Measurements from ENCODE around the gene KLRK1. TPM values are rescaled to one million over a fixed set of nuclear protein-coding genes. Genes with fewer than 3 reads are reported as not detected.
"Not testable (repeated sequence)": the region's sequence is repeated elsewhere in the genome, so short reads cannot be mapped to it uniquely, and the experiment has no call there.

The KLRK1 gene
- total and polyA plus RNA-seq, 4 donors: 0.59 to 3.5 (median 1.7) TPM

DNA sequence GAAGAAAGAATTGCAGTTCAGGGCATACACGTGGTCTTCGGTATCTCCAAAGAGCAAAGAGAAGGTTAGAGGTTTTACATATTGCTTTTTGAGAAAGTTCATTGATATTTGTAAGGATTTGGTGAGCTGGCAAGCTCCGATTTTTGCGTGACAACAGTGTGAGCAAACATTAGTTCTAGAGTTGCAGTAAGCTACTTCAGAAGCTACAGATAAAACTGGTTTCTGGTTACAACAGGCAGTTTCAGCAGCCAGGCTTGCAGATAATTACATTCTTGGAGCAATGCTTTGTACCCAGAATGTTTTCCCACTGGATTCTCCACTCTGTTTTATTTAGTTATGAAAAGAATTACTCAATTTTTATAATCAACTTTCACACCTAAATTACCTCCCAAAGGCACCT is 28.2 kb downstream of the KLRK1 start:
- Histone ChIP-seq H3K9me3 (ENCODE audit: control insufficient read depth, low read length) (no peaks in the 10 kb centered on the region), H3K4me3 (ENCODE audit: low read length in 2 of 2) (no peak overlapping the region), H3K36me3 (ENCODE audit: control insufficient read depth in 1 of 2, insufficient read depth in 2 of 2, low read length in 1 of 2) (no peaks in the 10 kb centered on the region), H3K27ac (ENCODE audit: low read depth in 1 of 2, low read length in 2 of 2) (no peak overlapping the region), H3K4me1 (ENCODE audit: control insufficient read depth in 1 of 2, insufficient read depth in 2 of 2, low read length in 2 of 2) (no peaks in the 10 kb centered on the region), H3K27me3 (ENCODE audit: control insufficient read depth in 1 of 2, insufficient read depth in 2 of 2, low read length in 1 of 2) (no peaks in the 10 kb centered on the region)
- WGBS, 2 donors: 13 to 17% methylated on average over 4 of the region's 4 CpGs
- DNase-seq (no peak), ATAC-seq (ENCODE audit: low FRiP score) (no peak)
- intact Hi-C loops (cut with DNase I): loop anchor here in 1 of 2 donors (10.0 kb wide), 1 partner anchor 147 kb away; the partner anchor contains the start of gene GABARAPL1

DNA sequence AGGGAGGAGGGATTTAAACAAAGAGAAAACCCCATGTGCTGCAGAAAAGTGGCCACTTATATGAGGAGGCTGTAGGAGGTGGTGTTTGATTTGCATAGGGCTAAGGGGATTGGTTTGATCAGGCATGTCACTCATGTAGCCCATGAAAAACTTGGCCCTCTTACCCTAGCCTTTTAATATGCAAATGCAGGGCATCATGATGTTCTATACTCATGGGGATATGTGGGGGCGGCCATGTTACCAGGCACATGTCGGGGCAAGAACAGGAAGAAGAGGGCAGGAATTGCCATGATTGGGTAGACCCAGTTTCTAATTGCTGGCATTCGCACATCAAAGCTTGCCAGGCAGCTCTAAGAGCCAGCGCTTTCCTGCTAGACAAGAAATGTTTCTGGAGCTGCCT is 28.8 kb downstream of the KLRK1 start:
- Histone ChIP-seq H3K27ac (ENCODE audit: low read depth in 1 of 2, low read length in 2 of 2) (no peak overlapping the region), H3K9me3 (ENCODE audit: control insufficient read depth, low read length) (no peaks in the 10 kb centered on the region), H3K36me3 (ENCODE audit: control insufficient read depth in 1 of 2, insufficient read depth in 2 of 2, low read length in 1 of 2) (no peaks in the 10 kb centered on the region), H3K4me3 (ENCODE audit: low read length in 2 of 2) (no peak overlapping the region), H3K4me1 (ENCODE audit: control insufficient read depth in 1 of 2, insufficient read depth in 2 of 2, low read length in 2 of 2) (no peaks in the 10 kb centered on the region), H3K27me3 (ENCODE audit: control insufficient read depth in 1 of 2, insufficient read depth in 2 of 2, low read length in 1 of 2) (no peaks in the 10 kb centered on the region)
- intact Hi-C loops (cut with DNase I): loop anchor here in 1 of 2 donors (10.0 kb wide), 1 partner anchor 146 kb away; the partner anchor contains the start of gene GABARAPL1
- no peak for DNase-seq
- 13 to 22% methylated on average over 4 of the region's 4 CpGs for WGBS, 2 donors
- no peak for ATAC-seq (ENCODE audit: low FRiP score)

DNA sequence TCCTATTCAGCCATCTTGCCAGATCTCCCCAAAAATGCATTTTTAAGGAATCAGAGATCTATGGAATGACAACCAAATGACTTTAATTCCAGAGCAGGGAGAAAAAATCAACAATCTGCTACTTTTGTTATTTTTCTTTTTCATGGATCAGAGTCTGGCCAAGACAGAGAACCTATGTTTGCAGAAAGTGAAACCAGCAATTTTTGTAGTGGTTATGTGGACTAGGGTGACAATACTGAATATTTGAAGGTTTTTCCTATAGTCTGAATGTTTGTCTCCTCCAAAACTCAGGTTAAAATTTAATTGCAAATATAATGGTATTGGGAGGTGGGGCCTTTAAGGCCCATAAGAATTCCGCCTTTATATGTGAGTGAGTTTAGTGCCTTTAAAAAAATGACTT is 30.9 kb downstream of the KLRK1 start:
- DNase-seq (no peak), ATAC-seq (ENCODE audit: low FRiP score) (no peak)
- Histone ChIP-seq H3K4me3 (ENCODE audit: low read length in 2 of 2) (no peak overlapping the region), H3K36me3 (ENCODE audit: control insufficient read depth in 1 of 2, insufficient read depth in 2 of 2, low read length in 1 of 2) (no peaks in the 10 kb centered on the region), H3K9me3 (ENCODE audit: control insufficient read depth, low read length) (no peaks in the 10 kb centered on the region), H3K4me1 (ENCODE audit: control insufficient read depth in 1 of 2, insufficient read depth in 2 of 2, low read length in 2 of 2) (no peaks in the 10 kb centered on the region), H3K27ac (ENCODE audit: low read depth in 1 of 2, low read length in 2 of 2) (no peak overlapping the region), H3K27me3 (ENCODE audit: control insufficient read depth in 1 of 2, insufficient read depth in 2 of 2, low read length in 1 of 2) (no peaks in the 10 kb centered on the region)
- intact Hi-C loops (cut with DNase I): no loop called here
- 97 to 99% methylated on average over 1 of the region's 1 CpG for WGBS, 2 donors

DNA sequence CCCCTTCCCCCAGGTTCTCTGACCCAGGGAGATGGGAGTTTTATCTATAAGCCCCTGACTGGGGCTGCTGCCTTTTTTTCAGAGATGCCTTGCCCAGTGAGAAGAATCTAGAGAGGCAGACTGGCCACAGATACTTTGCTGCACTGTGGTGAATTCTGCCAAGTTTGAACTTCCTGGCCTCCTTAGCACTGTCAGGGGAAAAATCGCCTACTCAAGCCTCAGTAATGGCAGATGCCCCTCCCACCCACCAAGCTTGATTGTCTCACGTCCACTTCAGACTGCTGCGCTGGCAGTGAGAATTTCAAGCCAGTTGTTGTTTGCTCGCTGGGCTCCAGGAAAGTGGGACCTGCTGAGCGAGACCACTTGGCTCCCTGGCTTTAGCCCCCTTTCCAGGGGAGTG is 31.7 kb downstream of the KLRK1 start:
- no peaks in the 10 kb centered on the region for H3K36me3 ChIP-seq (ENCODE audit: control insufficient read depth in 1 of 2, insufficient read depth in 2 of 2, low read length in 1 of 2)
- 64 to 72% methylated on average over 5 of the region's 5 CpGs for WGBS, 2 donors

DNA sequence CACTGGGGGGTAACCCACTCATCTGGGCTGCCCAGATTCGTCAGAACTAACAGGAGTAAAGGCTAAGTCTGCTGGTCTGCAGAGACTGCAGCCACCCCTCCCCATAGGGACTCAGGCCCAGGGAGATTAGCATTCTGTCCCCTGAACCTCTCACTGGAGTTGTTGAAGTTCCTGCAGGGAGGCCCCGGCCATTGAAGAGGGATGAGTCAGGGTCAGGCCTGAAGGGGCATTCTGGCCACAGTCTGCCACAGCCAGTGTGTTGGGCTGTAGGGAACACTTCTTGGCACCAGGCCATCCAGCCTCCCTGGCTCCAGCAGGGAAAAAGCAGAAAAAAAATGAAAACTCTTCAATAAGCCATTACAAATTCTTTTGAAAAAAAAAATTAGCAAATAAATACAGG is 35.3 kb downstream of the KLRK1 start:
- intact Hi-C loops (cut with DNase I): no loop called here

More for the DNA sequence above, 31.7 kb downstream of the KLRK1 start:
- intact Hi-C loops (cut with DNase I): no loop called here
- no peak overlapping the region for H3K27ac ChIP-seq (ENCODE audit: low read depth in 1 of 2, low read length in 2 of 2)
- H3K4me1 ChIP-seq (ENCODE audit: control insufficient read depth in 1 of 2, insufficient read depth in 2 of 2, low read length in 2 of 2): no peaks in the 10 kb centered on the region
- no peak overlapping the region for H3K4me3 ChIP-seq (ENCODE audit: low read length in 2 of 2)
- no peaks in the 10 kb centered on the region for H3K9me3 ChIP-seq (ENCODE audit: control insufficient read depth, low read length)
- H3K27me3 ChIP-seq (ENCODE audit: control insufficient read depth in 1 of 2, insufficient read depth in 2 of 2, low read length in 1 of 2): no peaks in the 10 kb centered on the region
- no peak for DNase-seq
- ATAC-seq (ENCODE audit: low FRiP score): no peak

DNA sequence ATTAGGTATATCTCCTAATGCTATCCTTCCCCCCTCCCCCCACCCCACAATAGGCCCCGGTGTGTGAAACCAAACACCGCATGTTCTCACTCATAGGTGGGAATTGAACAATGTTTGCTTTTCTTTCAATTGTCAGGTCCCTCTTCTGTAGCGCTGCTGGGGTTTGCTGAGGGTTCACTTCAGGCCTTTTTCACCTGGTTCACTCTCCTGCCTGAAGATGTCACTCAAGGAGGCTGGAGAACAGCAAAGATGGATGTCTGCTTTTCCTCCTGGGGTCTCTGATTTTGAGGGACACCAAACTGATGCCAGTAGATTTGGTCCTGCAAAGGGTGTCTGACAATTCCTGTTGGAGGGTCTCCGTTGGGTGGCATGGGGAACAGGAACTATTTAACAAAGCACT is 35.8 kb downstream of the KLRK1 start:
- no peaks in the 10 kb centered on the region for H3K36me3 ChIP-seq (ENCODE audit: control insufficient read depth in 1 of 2, insufficient read depth in 2 of 2, low read length in 1 of 2)
- no peak overlapping the region for H3K4me3 ChIP-seq (ENCODE audit: low read length in 2 of 2)
- H3K4me1 ChIP-seq (ENCODE audit: control insufficient read depth in 1 of 2, insufficient read depth in 2 of 2, low read length in 2 of 2): no peaks in the 10 kb centered on the region
- ATAC-seq (ENCODE audit: low FRiP score) (no peak), DNase-seq (no peak)
- no peak overlapping the region for H3K27ac ChIP-seq (ENCODE audit: low read depth in 1 of 2, low read length in 2 of 2)
- 67 to 69% methylated on average over 4 of the region's 4 CpGs for WGBS, 2 donors
- peaks cover 1% of the 10 kb centered on the region for H3K9me3 ChIP-seq (ENCODE audit: control insufficient read depth, low read length)
- intact Hi-C loops (cut with DNase I): no loop called here
- H3K27me3 ChIP-seq (ENCODE audit: control insufficient read depth in 1 of 2, insufficient read depth in 2 of 2, low read length in 1 of 2): no peaks in the 10 kb centered on the region

More for the DNA sequence above, 35.3 kb downstream of the KLRK1 start:
- Histone ChIP-seq H3K4me3 (ENCODE audit: low read length in 2 of 2) (no peak overlapping the region), H3K27me3 (ENCODE audit: control insufficient read depth in 1 of 2, insufficient read depth in 2 of 2, low read length in 1 of 2) (no peaks in the 10 kb centered on the region), H3K9me3 (ENCODE audit: control insufficient read depth, low read length) (peaks cover 1% of the 10 kb centered on the region), H3K36me3 (ENCODE audit: control insufficient read depth in 1 of 2, insufficient read depth in 2 of 2, low read length in 1 of 2) (no peaks in the 10 kb centered on the region), H3K4me1 (ENCODE audit: control insufficient read depth in 1 of 2, insufficient read depth in 2 of 2, low read length in 2 of 2) (no peaks in the 10 kb centered on the region), H3K27ac (ENCODE audit: low read depth in 1 of 2, low read length in 2 of 2) (no peak overlapping the region)
- 46 to 57% methylated on average over 2 of the region's 2 CpGs for WGBS, 2 donors
- DNase-seq: no peak
- ATAC-seq (ENCODE audit: low FRiP score): no peak

DNA sequence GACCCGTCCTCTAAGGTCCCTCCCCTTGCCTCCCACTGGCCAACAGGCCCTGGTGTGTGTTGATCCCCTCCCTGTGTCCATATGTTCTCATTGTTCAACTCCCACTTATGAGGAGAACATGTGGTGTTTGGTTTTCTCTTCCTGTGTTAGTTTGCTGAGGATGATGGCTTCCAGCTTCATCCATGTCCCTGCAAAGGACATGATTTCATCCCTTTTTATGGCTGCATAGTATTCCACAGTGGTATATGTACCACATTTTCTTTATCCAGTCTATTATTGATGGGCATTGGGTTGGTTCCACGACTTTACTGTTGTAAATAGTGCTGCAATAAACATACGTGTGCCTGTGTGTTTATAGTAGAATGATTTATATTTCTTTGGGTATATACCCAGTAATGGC is 38.4 kb downstream of the KLRK1 start:
- H3K9me3 ChIP-seq (ENCODE audit: control insufficient read depth, low read length); H3K4me3 ChIP-seq (ENCODE audit: low read length in 2 of 2); intact Hi-C loops (cut with DNase I); H3K27me3 ChIP-seq (ENCODE audit: control insufficient read depth in 1 of 2, insufficient read depth in 2 of 2, low read length in 1 of 2); H3K36me3 ChIP-seq (ENCODE audit: control insufficient read depth in 1 of 2, insufficient read depth in 2 of 2, low read length in 1 of 2); H3K27ac ChIP-seq (ENCODE audit: low read depth in 1 of 2, low read length in 2 of 2); ATAC-seq (ENCODE audit: low FRiP score); H3K4me1 ChIP-seq (ENCODE audit: control insufficient read depth in 1 of 2, insufficient read depth in 2 of 2, low read length in 2 of 2); DNase-seq: not testable (repeated sequence)
- 44 to 46% methylated on average over 3 of the region's 3 CpGs for WGBS, 2 donors

DNA sequence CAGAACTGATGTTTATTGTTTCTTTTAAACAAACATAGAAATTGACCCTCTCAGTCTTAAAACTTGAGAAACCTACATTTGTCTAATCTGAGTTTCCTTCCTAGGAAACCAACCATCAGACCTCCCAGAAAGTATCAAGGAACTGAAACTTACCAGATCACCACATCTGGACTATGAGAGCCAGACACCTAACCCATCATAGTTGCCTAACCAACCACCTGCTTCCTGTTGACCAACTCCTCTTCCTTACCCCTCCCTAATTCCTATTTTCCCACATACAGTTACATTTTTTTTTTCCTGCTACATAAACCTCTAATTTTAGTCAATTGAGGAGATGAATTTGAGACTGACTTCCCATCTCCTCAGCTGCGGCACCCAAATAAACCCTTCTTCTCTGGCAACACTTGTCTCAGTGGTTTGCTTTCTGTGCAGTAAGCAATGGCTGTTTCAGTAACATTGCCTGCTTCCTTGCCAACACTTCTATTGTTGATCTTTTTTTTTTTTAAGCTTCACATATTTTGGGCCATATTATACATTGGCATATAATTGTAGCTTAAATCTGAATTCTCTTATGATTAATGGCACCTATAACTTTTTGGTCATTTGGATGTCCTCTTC is 47.8 kb downstream of the KLRK1 start:
- Histone ChIP-seq H3K4me1 (ENCODE audit: control insufficient read depth in 1 of 2, insufficient read depth in 2 of 2, low read length in 2 of 2) (no peaks in the 10 kb centered on the region), H3K27me3 (ENCODE audit: control insufficient read depth in 1 of 2, insufficient read depth in 2 of 2, low read length in 1 of 2) (no peaks in the 10 kb centered on the region), H3K9me3 (ENCODE audit: control insufficient read depth, low read length) (no peaks in the 10 kb centered on the region), H3K36me3 (ENCODE audit: control insufficient read depth in 1 of 2, insufficient read depth in 2 of 2, low read length in 1 of 2) (no peaks in the 10 kb centered on the region), H3K27ac (ENCODE audit: low read depth in 1 of 2, low read length in 2 of 2) (no peak overlapping the region), H3K4me3 (ENCODE audit: low read length in 2 of 2) (no peak overlapping the region)
- intact Hi-C loops (cut with DNase I): no loop called here
- no peak for DNase-seq
- ATAC-seq (ENCODE audit: low FRiP score): no peak
- 91 to 97% methylated on average over 1 of the region's 1 CpG for WGBS, 2 donors

DNA sequence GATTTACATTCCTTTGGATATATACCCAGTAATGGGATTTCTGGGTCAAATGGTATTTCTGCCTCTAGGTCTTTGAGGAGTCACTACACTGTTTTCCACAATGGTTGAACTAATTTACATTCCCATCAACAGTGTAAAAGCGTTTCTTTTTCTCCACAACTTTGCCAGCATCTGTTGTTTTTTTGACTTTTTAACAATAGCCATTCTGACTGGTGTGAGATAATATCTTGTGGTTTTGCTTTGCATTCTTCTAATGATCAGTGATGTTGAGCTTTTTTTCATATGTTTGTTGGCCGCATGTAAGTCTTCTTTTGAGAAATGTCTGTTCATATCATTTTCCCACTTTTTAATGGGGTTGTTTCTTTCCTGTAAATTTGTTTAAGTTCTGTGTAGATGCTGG is 48.9 kb downstream of the KLRK1 start:
- H3K27ac ChIP-seq (ENCODE audit: low read depth in 1 of 2, low read length in 2 of 2); H3K4me1 ChIP-seq (ENCODE audit: control insufficient read depth in 1 of 2, insufficient read depth in 2 of 2, low read length in 2 of 2); ATAC-seq (ENCODE audit: low FRiP score); H3K4me3 ChIP-seq (ENCODE audit: low read length in 2 of 2); H3K9me3 ChIP-seq (ENCODE audit: control insufficient read depth, low read length); H3K27me3 ChIP-seq (ENCODE audit: control insufficient read depth in 1 of 2, insufficient read depth in 2 of 2, low read length in 1 of 2); H3K36me3 ChIP-seq (ENCODE audit: control insufficient read depth in 1 of 2, insufficient read depth in 2 of 2, low read length in 1 of 2); DNase-seq; intact Hi-C loops (cut with DNase I): not testable (repeated sequence)
- WGBS, 2 donors: 80 to 83% methylated on average over 2 of the region's 2 CpGs

Data from aorta (tissue), 5 donors.